GM12878 (cell line): ENCODE data around the gene CENPA.

Experiments used
- ATF3 ChIP-seq: IDR thresholded peaks from 2 replicates; pipeline ENCODE4 v1.6.1; 2011; ENCODE audit warnings: low read depth, mild to moderate bottlenecking, low read length, moderate library complexity, borderline replicate concordance; ENCODE audit errors: extremely low read depth
- BRCA1 ChIP-seq: IDR thresholded peaks from 2 replicates; pipeline ENCODE4 v1.6.1; 2011; ENCODE audit warnings: low read depth, low read length, improper control_type of control experiment
- CBX3 ChIP-seq: fragments of 200-600 bp; sonication (generic); IDR thresholded peaks from 2 replicates; pipeline ENCODE4 v1.6.1; 2016; ENCODE audit warnings: low read depth, borderline replicate concordance
- CEBPB ChIP-seq, 2 experiments: fragments of 150-350 bp in 1 of 2; IDR thresholded peaks; 2 replicates each; pipeline ENCODE4 v1.6.1; 2012 to 2014; ENCODE audit warnings: low read depth in 2 of 2, low read length in 2 of 2, borderline replicate concordance in 1 of 2, inconsistent platforms in 1 of 2
- CTCF ChIP-seq, 3 experiments: IDR thresholded peaks in 2 of 3; conservative IDR thresholded peaks in 1 of 3; 2 replicates each; pipeline ENCODE4 v1.5.1; 2011; ENCODE audit warnings: low read depth in 3 of 3, low read length in 3 of 3, mild to moderate bottlenecking in 3 of 3, control low read depth in 2 of 3, moderate library complexity in 2 of 3, inconsistent platforms in 1 of 3, mixed read lengths in 1 of 3; ENCODE audit not compliant: control insufficient read depth in 2 of 3, insufficient read depth in 1 of 3; ENCODE audit errors: extremely low read depth in 1 of 3
- E4F1 ChIP-seq: fragments of 450-650 bp; IDR thresholded peaks from 2 replicates; pipeline ENCODE4 v1.6.1; 2018; ENCODE audit warnings: borderline replicate concordance, mild to moderate bottlenecking; ENCODE audit not compliant: partially characterized antibody
- POLR2A ChIP-seq: IDR thresholded peaks from 2 replicates; pipeline ENCODE4 v1.6.1; 2011; ENCODE audit warnings: low read depth, mild to moderate bottlenecking, low read length
- POLR2AphosphoS5 ChIP-seq: IDR thresholded peaks from 2 replicates; pipeline ENCODE4 v1.6.1; 2011; ENCODE audit warnings: mild to moderate bottlenecking, low read length, inconsistent platforms
- RAD51 ChIP-seq: fragments of 450-650 bp; IDR thresholded peaks from 2 replicates; pipeline ENCODE4 v1.6.1; 2016; ENCODE audit warnings: moderate library complexity, mild to moderate bottlenecking, inconsistent platforms
- RCOR1 ChIP-seq: conservative IDR thresholded peaks from 2 replicates; pipeline ENCODE4 v1.6.1; 2012; ENCODE audit warnings: low read depth, low read length, improper control_type of control experiment
- REST ChIP-seq: IDR thresholded peaks from 2 replicates; pipeline ENCODE4 v1.6.1; 2012; ENCODE audit warnings: mild to moderate bottlenecking, low read depth, low read length
- ZBTB4 ChIP-seq: fragments of 450-650 bp; formaldehyde crosslinking; IDR thresholded peaks from 2 replicates; pipeline ENCODE4 v1.4.0; 2022; ENCODE audit warnings: mild to moderate bottlenecking, moderate library complexity
- ZSCAN29 ChIP-seq: fragments of 450-650 bp; IDR thresholded peaks from 2 replicates; pipeline ENCODE4 v1.6.1; 2017; ENCODE audit warnings: mild to moderate bottlenecking, moderate library complexity

GRCh38 chr2:26812731-26813130, 26.9 kb downstream of the CENPA start:
- TF ChIP-seq ZSCAN29 (no peak), POLR2AphosphoS5 (no peak), CEBPB (IDR thresholded peaks at IDR 0.05; ENCODE audit: borderline replicate concordance in 1 of 2, low read depth in 2 of 2, low read length in 2 of 2) (no peak), CBX3 (no peak), RCOR1 (no peak), CTCF (IDR thresholded peaks at IDR 0.05 in 2 of 3, conservative IDR thresholded peaks at IDR 0.05 in 1 of 3; ENCODE audit: control insufficient read depth in 2 of 3, extremely low read depth in 1 of 3, insufficient read depth in 1 of 3, low read depth in 3 of 3, low read length in 3 of 3) (no peak), POLR2A (no peak), BRCA1 (no peak), E4F1 (no peak), REST (no peak), RAD51 (no peak), ZBTB4 (CRISPR knock-in tag) (no peak), ATF3 (no peak)
